ENCODE results near the gene ZNF248. TPM values are rescaled to one million over a fixed set of nuclear protein-coding genes. Genes with fewer than 3 reads are reported as not detected.

Gene ZNF248
- total and polyA plus RNA-seq, 4 donors, result 1.8 to 7.9 (median 4.4) TPM

- H3K9ac ChIP-seq (ENCODE audit: low read depth in 1 of 2, low read length in 2 of 2), result no peak overlapping the region
- 85% methylated on average over 4 of the region's 4 CpGs for WGBS
- H3K36me3 ChIP-seq (ENCODE audit: control insufficient read depth in 4 of 4, insufficient read depth in 3 of 4, low read depth in 1 of 4, low read length in 3 of 4), result no peaks in the 10 kb centered on the region
- no peak for DNase-seq (ENCODE audit: low spot score)
- H3K4me3 ChIP-seq (ENCODE audit: low read depth in 1 of 3, low read length in 3 of 3), result no peak overlapping the region
- no peaks in the 10 kb centered on the region for H3K27me3 ChIP-seq (ENCODE audit: control insufficient read depth in 4 of 4, insufficient read depth in 4 of 4, low read length in 3 of 4)
- no peaks in the 10 kb centered on the region for H3K4me1 ChIP-seq (ENCODE audit: control insufficient read depth in 4 of 4, insufficient read depth in 4 of 4, low read length in 3 of 4)
- no peak overlapping the region for H3K27ac ChIP-seq (ENCODE audit: low read depth in 1 of 2, low read length in 2 of 2)
- no peak for TF ChIP-seq TAF1 (conservative IDR thresholded peaks at IDR 0.05)
- no peaks in the 10 kb centered on the region for H3K9me3 ChIP-seq (ENCODE audit: control insufficient read depth in 4 of 4, low read length in 3 of 4)
These were observed 15.5 kb upstream of the ZNF248 start for GRCh38 chr10:37872955-37873354.

- H3K4me3 ChIP-seq (ENCODE audit: low read depth in 1 of 3, low read length in 3 of 3), result no peak overlapping the region
- no peaks in the 10 kb centered on the region for H3K36me3 ChIP-seq (ENCODE audit: control insufficient read depth in 4 of 4, insufficient read depth in 3 of 4, low read depth in 1 of 4, low read length in 3 of 4)
- no peaks in the 10 kb centered on the region for H3K9me3 ChIP-seq (ENCODE audit: control insufficient read depth in 4 of 4, low read length in 3 of 4)
- H3K27me3 ChIP-seq (ENCODE audit: control insufficient read depth in 4 of 4, insufficient read depth in 4 of 4, low read length in 3 of 4), result no peaks in the 10 kb centered on the region
- H3K4me1 ChIP-seq (ENCODE audit: control insufficient read depth in 4 of 4, insufficient read depth in 4 of 4, low read length in 3 of 4), result no peaks in the 10 kb centered on the region
- TF ChIP-seq JUND (IDR thresholded peaks at IDR 0.05) (no peak), HNF4A (conservative IDR thresholded peaks at IDR 0.05) (no peak), MAX (IDR thresholded peaks at IDR 0.05) (no peak), CTCF (IDR thresholded peaks at IDR 0.05; ENCODE audit: low read depth, low read length, missing input control) (no peak), ATF3 (IDR thresholded peaks at IDR 0.05) (no peak), NR2F2 (IDR thresholded peaks at IDR 0.05) (no peak), RXRA (IDR thresholded peaks at IDR 0.05) (no peak), HNF4G (IDR thresholded peaks at IDR 0.05) (no peak), SP1 (IDR thresholded peaks at IDR 0.05) (no peak), REST (IDR thresholded peaks at IDR 0.05) (no peak), RAD21 (IDR thresholded peaks at IDR 0.05) (no peak), TAF1 (conservative IDR thresholded peaks at IDR 0.05) (no peak), ZBTB33 (IDR thresholded peaks at IDR 0.05) (no peak), EGR1 (IDR thresholded peaks at IDR 0.05; ENCODE audit: low read depth in 2 of 2) (no peak), FOXA2 (IDR thresholded peaks at IDR 0.05) (no peak), YY1 (IDR thresholded peaks at IDR 0.05) (no peak), GABPA (IDR thresholded peaks at IDR 0.05 in 1 of 2, conservative IDR thresholded peaks at IDR 0.05 in 1 of 2) (no peak), FOXA1 (IDR thresholded peaks at IDR 0.05) (no peak)
- whole genome bisulfite sequencing, result 88% methylated on average over 5 of the region's 5 CpGs
- no peak for DNase-seq (ENCODE audit: low spot score)
- H3K27ac ChIP-seq (ENCODE audit: low read depth in 1 of 2, low read length in 2 of 2), result no peak overlapping the region
- no peak overlapping the region for H3K9ac ChIP-seq (ENCODE audit: low read depth in 1 of 2, low read length in 2 of 2)
These were observed 14.9 kb upstream of the ZNF248 start for GRCh38 chr10:37872283-37872682.
